GM19351 (cell line): ENCODE results near the gene TELO2.

ENCODE experiments used
- ATAC-seq: cut with Tn5 transposase; IDR thresholded peaks from one replicate; pipeline ENCODE4 v1.9.1; 2021; ENCODE audit warnings: mild to moderate bottlenecking, moderate library complexity; ENCODE audit not compliant: unreplicated experiment

Gene TELO2

GRCh38 chr16:1533443-1533951, 40.3 kb downstream of the TELO2 start, which contains the start of gene TMEM204:
TSS of gene TMEM204 (plus strand) at chr16:1533666. CDS start at chr16:1534276, 610 bp downstream.
- ATAC-seq: no peak

- no peak for ATAC-seq
These were observed 41.2 kb downstream of the TELO2 start for GRCh38 chr16:1534021-1535020.

- ATAC-seq: no peak
These were observed 42.5 kb downstream of the TELO2 start for GRCh38 chr16:1535391-1536291.

GRCh38 chr16:1536601-1537000, 43.4 kb downstream of the TELO2 start:
- no peak for ATAC-seq

- no peak for ATAC-seq
These were observed 44.0 kb downstream of the TELO2 start for GRCh38 chr16:1537138-1537577.

GRCh38 chr16:1537763-1538289, 44.7 kb downstream of the TELO2 start:
- no peak for ATAC-seq

- ATAC-seq: no peak
These were observed 45.8 kb downstream of the TELO2 start for GRCh38 chr16:1538804-1539520.

GRCh38 chr16:1539720-1540555, 46.8 kb downstream of the TELO2 start:
- no peak for ATAC-seq

GRCh38 chr16:1540556-1540855, 47.3 kb downstream of the TELO2 start:
- ATAC-seq: no peak

- no peak for ATAC-seq
These were observed 48.4 kb downstream of the TELO2 start for GRCh38 chr16:1541293-1542165.

GRCh38 chr16:1542166-1542500, 49.0 kb downstream of the TELO2 start:
- ATAC-seq: no peak

GRCh38 chr16:1542533-1542932, 49.4 kb downstream of the TELO2 start:
- no peak for ATAC-seq

GRCh38 chr16:1543085-1543896, 50.1 kb downstream of the TELO2 start:
- ATAC-seq: no peak

- no peak for ATAC-seq
These were observed 52.2 kb downstream of the TELO2 start for GRCh38 chr16:1545044-1546040.

GRCh38 chr16:1546430-1546829, 53.3 kb downstream of the TELO2 start:
- ATAC-seq: no peak

- ATAC-seq: no peak
These were observed 55.1 kb downstream of the TELO2 start for GRCh38 chr16:1548233-1548632.

- ATAC-seq: no peak
These were observed 55.6 kb downstream of the TELO2 start for GRCh38 chr16:1548727-1549126.
